GM12874 (cell line): Measurements from ENCODE around the gene KBTBD12.

Experiments used
- CTCF ChIP-seq: IDR thresholded peaks from 2 replicates; pipeline ENCODE4 v1.5.1; 2011; ENCODE audit warnings: low read depth, mild to moderate bottlenecking, control low read depth, low read length, moderate library complexity; ENCODE audit not compliant: insufficient read depth

KBTBD12 gene

GRCh38 chr3:127948211-127948610 lies 33.2 kb downstream of the KBTBD12 start:
- TF ChIP-seq CTCF, result no peak

- TF ChIP-seq CTCF, result no peak
Measured at GRCh38 chr3:127949446-127950055, 34.5 kb downstream of the KBTBD12 start.

GRCh38 chr3:127951276-127951675 lies 36.2 kb downstream of the KBTBD12 start:
- TF ChIP-seq CTCF, result no peak

- no peak for TF ChIP-seq CTCF
Measured at GRCh38 chr3:127953091-127954035, 38.3 kb downstream of the KBTBD12 start.

- no peak for TF ChIP-seq CTCF
Measured at GRCh38 chr3:127954640-127955039, 39.6 kb downstream of the KBTBD12 start.

- TF ChIP-seq CTCF, result no peak
Measured at GRCh38 chr3:127955728-127956127, 40.7 kb downstream of the KBTBD12 start.

GRCh38 chr3:127959041-127959440 lies 44.0 kb downstream of the KBTBD12 start:
- no peak for TF ChIP-seq CTCF
